Mesothelial cell of epicardium (in vitro differentiated cells): ENCODE data around the gene SPECC1L. TPM values are rescaled to one million over a fixed set of nuclear protein-coding genes. Genes with fewer than 3 reads are reported as not detected.
A peak's percentile ranks its signal among the peaks of the same experiment; 100 is the strongest.

ENCODE experiments used
- DNase-seq, 2 experiments: peaks; one replicate each; pipeline ENCODE4 v3.0.0; 2021; ENCODE audit warnings: low spot score in 2 of 2; ENCODE audit not compliant: unreplicated experiment in 2 of 2
- H3K27ac Mint-ChIP-seq: 2 replicates; pipeline ENCODE4 v1.8.0; 2021; ENCODE audit warnings: mixed read lengths
- H3K27me3 Mint-ChIP-seq: 2 replicates; pipeline ENCODE4 v1.8.0; 2021; ENCODE audit warnings: low read depth, mixed read lengths
- H3K36me3 Mint-ChIP-seq: 2 replicates; pipeline ENCODE4 v1.8.0; 2021; ENCODE audit warnings: mixed read lengths
- H3K4me1 Mint-ChIP-seq: 2 replicates; pipeline ENCODE4 v1.8.0; 2021; ENCODE audit warnings: mixed read lengths
- H3K4me3 Mint-ChIP-seq: 2 replicates; pipeline ENCODE4 v1.8.0; 2021; ENCODE audit warnings: mild to moderate bottlenecking, moderate library complexity, mixed read lengths
- H3K9me3 Mint-ChIP-seq: 2 replicates; pipeline ENCODE4 v1.8.0; 2021; ENCODE audit warnings: mixed read lengths
- CTCF ChIP-seq: fragments of 200-600 bp; sonication (generic); IDR thresholded peaks from one replicate; pipeline ENCODE4 v1.5.0; 2021; ENCODE audit warnings: antibody characterized with exemption; ENCODE audit not compliant: unreplicated experiment
- total RNA-seq: library from RNA; stranded (reverse); gene quantifications from 3 replicates; pipeline ENCODE4 v1.2.1, GENCODE V29; 2021

Gene SPECC1L
- total RNA-seq, 1 donor from 2014 or later: 88.0 TPM

- H3K4me1 Mint-ChIP-seq: peaks cover 29% of the 10 kb centered on the region
- H3K4me3 Mint-ChIP-seq: no peak overlapping the region
- no peak overlapping the region for H3K27ac Mint-ChIP-seq
- no peaks in the 10 kb centered on the region for H3K27me3 Mint-ChIP-seq
- TF ChIP-seq CTCF: no peak
- no peak for DNase-seq
- H3K36me3 Mint-ChIP-seq: no peaks in the 10 kb centered on the region
- H3K9me3 Mint-ChIP-seq: no peaks in the 10 kb centered on the region
Measured at GRCh38 chr22:24433001-24433827, 162.6 kb downstream of the SPECC1L start.

- DNase-seq: no peak
- no peak overlapping the region for H3K27ac Mint-ChIP-seq
- H3K4me3 Mint-ChIP-seq: no peak overlapping the region
- H3K27me3 Mint-ChIP-seq: no peaks in the 10 kb centered on the region
- no peak for TF ChIP-seq CTCF
- no peaks in the 10 kb centered on the region for H3K9me3 Mint-ChIP-seq
- H3K36me3 Mint-ChIP-seq: no peaks in the 10 kb centered on the region
- peaks cover 23% of the 10 kb centered on the region for H3K4me1 Mint-ChIP-seq
Measured at GRCh38 chr22:24433828-24434470, 163.3 kb downstream of the SPECC1L start.

GRCh38 chr22:24434471-24435322, 164.1 kb downstream of the SPECC1L start:
- no peak for TF ChIP-seq CTCF
- Mint-ChIP-seq H3K36me3 (no peaks in the 10 kb centered on the region), H3K4me3 (no peak overlapping the region), H3K9me3 (no peaks in the 10 kb centered on the region), H3K27me3 (no peaks in the 10 kb centered on the region), H3K4me1 (peaks cover 20% of the 10 kb centered on the region), H3K27ac (peak overlapping the region; percentile 37)
- DNase-seq: no peak

GRCh38 chr22:24435323-24435645, 164.7 kb downstream of the SPECC1L start:
- no peak for DNase-seq
- Mint-ChIP-seq H3K4me3 (no peak overlapping the region), H3K36me3 (no peaks in the 10 kb centered on the region), H3K9me3 (no peaks in the 10 kb centered on the region), H3K27ac (no peak overlapping the region), H3K4me1 (peaks cover 20% of the 10 kb centered on the region), H3K27me3 (no peaks in the 10 kb centered on the region)
- TF ChIP-seq CTCF: no peak

- Mint-ChIP-seq H3K27ac (no peak overlapping the region), H3K4me3 (no peak overlapping the region), H3K9me3 (no peaks in the 10 kb centered on the region), H3K27me3 (no peaks in the 10 kb centered on the region), H3K36me3 (peaks cover 2% of the 10 kb centered on the region), H3K4me1 (peaks cover 20% of the 10 kb centered on the region)
- DNase-seq: no peak
- TF ChIP-seq CTCF: no peak
Measured at GRCh38 chr22:24435861-24436371, 165.3 kb downstream of the SPECC1L start.
